Measurements from ENCODE around the gene ZNF383.
"Not testable (repeated sequence)": the region's sequence is repeated elsewhere in the genome, so short reads cannot be mapped to it uniquely, and the experiment has no call there.

Gene ZNF383

DNA sequence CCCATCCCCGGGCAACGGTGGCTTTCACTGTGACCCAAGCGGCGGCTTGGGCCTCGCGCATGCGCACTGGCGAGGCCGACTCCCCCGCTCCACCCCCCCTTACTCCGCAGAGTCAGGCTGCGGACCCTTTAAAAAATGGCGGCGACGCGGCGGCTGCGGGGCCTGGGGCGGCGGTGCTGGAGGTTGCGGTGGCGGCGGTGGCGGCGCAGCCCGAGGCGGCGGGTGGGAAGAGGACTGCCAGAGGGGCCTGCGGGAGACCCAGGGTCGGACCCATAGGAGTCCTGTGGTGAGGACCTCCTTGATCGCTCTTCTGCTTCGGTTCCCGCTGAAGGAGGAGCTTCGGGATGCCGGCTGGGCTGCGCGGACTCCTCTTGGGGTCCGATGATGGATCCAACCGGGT is 76.2 kb downstream of the ZNF383 start:
- DNase-seq = not testable (repeated sequence)

All from CD4-positive, alpha-beta T cell treated with Interleukin-10 for 1 hour (primary cell).